H1 (cell line): ENCODE data around the gene ZNF652. TPM values are rescaled to one million over a fixed set of nuclear protein-coding genes. Genes with fewer than 3 reads are reported as not detected.
A peak's percentile ranks its signal among the peaks of the same experiment; 100 is the strongest.

Experiments used
- BACH1 ChIP-seq: IDR thresholded peaks from 2 replicates; pipeline ENCODE4 v1.6.1; 2012; ENCODE audit warnings: low read length, improper control_type of control experiment
- CBX8 ChIP-seq: fragments of 300-800, 300-1000 bp; sonication (generic); IDR thresholded peaks from 2 replicates; pipeline ENCODE4 v1.7.1; 2016; ENCODE audit warnings: low read depth, low read length, borderline replicate concordance
- CREB1 ChIP-seq: IDR thresholded peaks from 2 replicates; pipeline ENCODE4 v1.6.1; 2012; ENCODE audit warnings: inconsistent platforms
- EZH2 ChIP-seq: fragments of 200-600 bp; sonication (generic); IDR thresholded peaks from 2 replicates; pipeline ENCODE4 v1.7.1; 2012; ENCODE audit warnings: low read depth, mild to moderate bottlenecking, moderate library complexity, low read length, inconsistent platforms; ENCODE audit not compliant: severe bottlenecking
- FOSL1 ChIP-seq: IDR thresholded peaks from 2 replicates; pipeline ENCODE4 v1.6.1; 2011; ENCODE audit warnings: mild to moderate bottlenecking, low read depth, low read length, moderate library complexity; ENCODE audit not compliant: insufficient read depth
- GTF2F1 ChIP-seq: IDR thresholded peaks from 2 replicates; pipeline ENCODE4 v1.6.1; 2012; ENCODE audit warnings: low read depth, low read length, improper control_type of control experiment, borderline replicate concordance
- HDAC2 ChIP-seq, 2 experiments: fragments of 300-600 bp in 1 of 2; sonication (generic) in 1 of 2; IDR thresholded peaks; 2 replicates each; pipeline ENCODE4 v1.6.1; 2011 to 2012; ENCODE audit warnings: low read depth in 2 of 2, low read length in 2 of 2, mild to moderate bottlenecking in 2 of 2, moderate library complexity in 2 of 2, borderline replicate concordance in 1 of 2, inconsistent platforms in 1 of 2
- HDAC6 ChIP-seq: IDR thresholded peaks from one replicate; pipeline ENCODE4 v1.7.1; 2012; ENCODE audit warnings: low read depth, mild to moderate bottlenecking, inconsistent platforms, low read length, moderate library complexity
- MAFK ChIP-seq: IDR thresholded peaks from 2 replicates; pipeline ENCODE4 v1.6.1; 2012; ENCODE audit warnings: low read depth, mild to moderate bottlenecking, improper control_type of control experiment, low read length
- POLR2AphosphoS5 ChIP-seq: IDR thresholded peaks from 2 replicates; pipeline ENCODE4 v1.6.1; 2011; ENCODE audit warnings: low read depth, low read length
- RXRA ChIP-seq: IDR thresholded peaks from 2 replicates; pipeline ENCODE4 v1.6.1; 2011; ENCODE audit warnings: low read depth, mild to moderate bottlenecking, low read length, moderate library complexity; ENCODE audit not compliant: insufficient read depth
- SP1 ChIP-seq: IDR thresholded peaks from 2 replicates; pipeline ENCODE4 v1.6.1; 2011; ENCODE audit warnings: low read depth, low read length
- TAF1 ChIP-seq: IDR thresholded peaks from 2 replicates; pipeline ENCODE4 v1.6.1; 2011; ENCODE audit warnings: mild to moderate bottlenecking, low read depth, low read length
- TBP ChIP-seq: IDR thresholded peaks from 2 replicates; pipeline ENCODE4 v1.6.1; 2011; ENCODE audit warnings: low read depth, low read length, improper control_type of control experiment
- TCF12 ChIP-seq: IDR thresholded peaks from 2 replicates; pipeline ENCODE4 v1.6.1; 2011; ENCODE audit warnings: low read depth, mild to moderate bottlenecking, low read length
- YY1 ChIP-seq: IDR thresholded peaks from 2 replicates; pipeline ENCODE4 v1.6.1; 2011; ENCODE audit warnings: low read depth, mild to moderate bottlenecking, low read length
- polyA plus RNA-seq, 7 experiments: library from polyadenylated mRNA; depleted of rRNA in 3 of 7; stranded (reverse) in 5 of 7; unstranded in 2 of 7; fragments of >200 nt in 5 of 7; fragments of 200-250 nt in 2 of 7; gene quantifications; 1 replicate in 5 of 7; 2 replicates in 1 of 7; 4 replicates in 1 of 7; pipeline versions ENCODE4 v1.2.1 to v1.2.3, GENCODE V29; 2011 to 2013; ENCODE audit warnings: missing spikeins in 2 of 7, mixed read lengths in 2 of 7
- total RNA-seq: library from RNA; stranded (reverse); fragmentation: NEBNext Ultra II Directional; extraction: Animal tissue kit (Norgen Biotek cat#: 25700); gene quantifications from 2 replicates; pipeline ENCODE4 v1.2.1, GENCODE V29; 2021
- TF ChIP-seq, protein P1 (sequence below): IDR thresholded peaks from 2 replicates; pipeline ENCODE4 v1.6.1; 2011; ENCODE audit warnings: low read length, improper control_type of control experiment
- TF ChIP-seq, protein P2 (sequence below), 3 experiments: IDR thresholded peaks; 1 replicate in 2 of 3; 2 replicates in 1 of 3; pipeline versions ENCODE4 v1.5.1 to v1.6.1; 2011; ENCODE audit warnings: low read length in 3 of 3, mild to moderate bottlenecking in 3 of 3, inconsistent platforms in 2 of 3, low read depth in 1 of 3, moderate library complexity in 1 of 3; ENCODE audit not compliant: insufficient read depth in 1 of 3; ENCODE audit errors: control extremely low read depth in 1 of 3
- TF ChIP-seq, protein P3 (sequence below): IDR thresholded peaks from 2 replicates; pipeline ENCODE4 v1.6.1; 2012; ENCODE audit warnings: inconsistent platforms
- TF ChIP-seq, protein P4 (sequence below): IDR thresholded peaks from 2 replicates; pipeline ENCODE4 v1.6.1; 2012; ENCODE audit warnings: inconsistent platforms

Gene ZNF652
- total and polyA plus RNA-seq, 2 of the 8 experiments (the other 6 are each of a cell fraction or from before 2014, with no cell fraction given), result 13.5 to 39.6 TPM

DNA sequence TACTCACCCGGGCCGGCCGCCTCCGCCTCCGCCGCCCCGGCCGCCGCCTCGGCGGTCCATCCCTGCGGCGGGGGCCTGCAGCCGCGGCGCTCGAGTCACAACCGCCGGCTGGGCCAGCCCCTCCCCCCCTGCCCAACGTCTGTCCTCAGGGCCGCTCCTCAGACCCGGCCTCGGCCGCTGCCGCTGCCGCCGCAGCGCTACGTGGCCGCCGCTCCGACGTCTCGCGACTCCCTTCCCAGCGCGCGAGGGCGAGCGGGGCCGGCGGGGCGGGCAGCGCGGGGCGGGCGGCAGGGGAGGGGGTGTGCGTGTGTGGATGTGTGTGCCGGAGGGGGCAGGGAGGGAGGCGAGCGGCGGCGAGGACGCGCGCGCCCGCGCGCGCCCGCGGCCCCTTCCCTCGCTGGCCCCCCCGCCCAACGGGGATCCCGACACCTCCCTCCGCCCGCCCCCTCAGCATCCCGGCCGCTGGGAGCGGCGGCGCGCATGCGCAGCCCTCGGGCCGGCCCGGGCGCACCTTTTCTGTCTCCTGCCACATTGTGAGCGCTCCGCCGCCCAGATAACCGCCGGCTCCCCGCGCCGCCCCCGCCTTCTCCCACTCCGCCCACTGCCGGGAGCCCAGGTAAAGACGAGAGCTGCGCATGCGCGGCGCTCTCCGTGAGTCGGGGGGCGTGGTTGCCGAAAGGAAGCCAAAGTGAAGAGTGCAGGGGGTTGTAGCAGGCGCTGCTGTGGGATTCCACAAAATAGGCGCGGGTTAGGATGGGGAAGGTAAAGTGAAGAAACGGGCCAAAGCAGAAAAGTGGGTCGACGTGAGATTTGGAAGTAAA lies at the start of gene ZNF652 (continued):
- no peak for TF ChIP-seq BACH1
- TF ChIP-seq MAFK, result no peak
- TF ChIP-seq, protein P1, sequence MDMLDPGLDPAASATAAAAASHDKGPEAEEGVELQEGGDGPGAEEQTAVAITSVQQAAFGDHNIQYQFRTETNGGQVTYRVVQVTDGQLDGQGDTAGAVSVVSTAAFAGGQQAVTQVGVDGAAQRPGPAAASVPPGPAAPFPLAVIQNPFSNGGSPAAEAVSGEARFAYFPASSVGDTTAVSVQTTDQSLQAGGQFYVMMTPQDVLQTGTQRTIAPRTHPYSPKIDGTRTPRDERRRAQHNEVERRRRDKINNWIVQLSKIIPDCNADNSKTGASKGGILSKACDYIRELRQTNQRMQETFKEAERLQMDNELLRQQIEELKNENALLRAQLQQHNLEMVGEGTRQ, result no peak
- no peak for TF ChIP-seq HDAC2 (IDR thresholded peaks at IDR 0.05; ENCODE audit: borderline replicate concordance in 1 of 2, low read depth in 2 of 2, low read length in 2 of 2)
- no peak for TF ChIP-seq FOSL1
- TF ChIP-seq, protein P2, sequence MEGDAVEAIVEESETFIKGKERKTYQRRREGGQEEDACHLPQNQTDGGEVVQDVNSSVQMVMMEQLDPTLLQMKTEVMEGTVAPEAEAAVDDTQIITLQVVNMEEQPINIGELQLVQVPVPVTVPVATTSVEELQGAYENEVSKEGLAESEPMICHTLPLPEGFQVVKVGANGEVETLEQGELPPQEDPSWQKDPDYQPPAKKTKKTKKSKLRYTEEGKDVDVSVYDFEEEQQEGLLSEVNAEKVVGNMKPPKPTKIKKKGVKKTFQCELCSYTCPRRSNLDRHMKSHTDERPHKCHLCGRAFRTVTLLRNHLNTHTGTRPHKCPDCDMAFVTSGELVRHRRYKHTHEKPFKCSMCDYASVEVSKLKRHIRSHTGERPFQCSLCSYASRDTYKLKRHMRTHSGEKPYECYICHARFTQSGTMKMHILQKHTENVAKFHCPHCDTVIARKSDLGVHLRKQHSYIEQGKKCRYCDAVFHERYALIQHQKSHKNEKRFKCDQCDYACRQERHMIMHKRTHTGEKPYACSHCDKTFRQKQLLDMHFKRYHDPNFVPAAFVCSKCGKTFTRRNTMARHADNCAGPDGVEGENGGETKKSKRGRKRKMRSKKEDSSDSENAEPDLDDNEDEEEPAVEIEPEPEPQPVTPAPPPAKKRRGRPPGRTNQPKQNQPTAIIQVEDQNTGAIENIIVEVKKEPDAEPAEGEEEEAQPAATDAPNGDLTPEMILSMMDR (IDR thresholded peaks at IDR 0.05; ENCODE audit: control extremely low read depth in 1 of 3, insufficient read depth in 1 of 3, low read depth in 1 of 3, low read length in 3 of 3), result no peak
- no peak for TF ChIP-seq HDAC6
- TF ChIP-seq, protein P3, sequence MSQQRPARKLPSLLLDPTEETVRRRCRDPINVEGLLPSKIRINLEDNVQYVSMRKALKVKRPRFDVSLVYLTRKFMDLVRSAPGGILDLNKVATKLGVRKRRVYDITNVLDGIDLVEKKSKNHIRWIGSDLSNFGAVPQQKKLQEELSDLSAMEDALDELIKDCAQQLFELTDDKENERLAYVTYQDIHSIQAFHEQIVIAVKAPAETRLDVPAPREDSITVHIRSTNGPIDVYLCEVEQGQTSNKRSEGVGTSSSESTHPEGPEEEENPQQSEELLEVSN, result no peak
- TF ChIP-seq TAF1, result peak; percentile 51; the same call in 1 of the 2 replicates
- TF ChIP-seq TBP, result peak; percentile 35; the same call in 1 of the 2 replicates
- no peak for TF ChIP-seq GTF2F1
- no peak for TF ChIP-seq CBX8
- no peak for TF ChIP-seq EZH2
- no peak for TF ChIP-seq SP1
- no peak for TF ChIP-seq RXRA
- 0 out of 2 replicates have a peak, but pooled peaks have one; percentile 16 for TF ChIP-seq POLR2AphosphoS5
- peak; percentile 35; the same call in 1 of the 2 replicates for TF ChIP-seq CREB1
- TF ChIP-seq, protein P4, sequence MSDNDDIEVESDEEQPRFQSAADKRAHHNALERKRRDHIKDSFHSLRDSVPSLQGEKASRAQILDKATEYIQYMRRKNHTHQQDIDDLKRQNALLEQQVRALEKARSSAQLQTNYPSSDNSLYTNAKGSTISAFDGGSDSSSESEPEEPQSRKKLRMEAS, result no peak
- TF ChIP-seq YY1, result no peak
- no peak for TF ChIP-seq TCF12
